ENCODE data around the gene ATP6V0E2.
"Not testable (repeated sequence)": the region's sequence is repeated elsewhere in the genome, so short reads cannot be mapped to it uniquely, and the experiment has no call there.

Gene ATP6V0E2

DNA sequence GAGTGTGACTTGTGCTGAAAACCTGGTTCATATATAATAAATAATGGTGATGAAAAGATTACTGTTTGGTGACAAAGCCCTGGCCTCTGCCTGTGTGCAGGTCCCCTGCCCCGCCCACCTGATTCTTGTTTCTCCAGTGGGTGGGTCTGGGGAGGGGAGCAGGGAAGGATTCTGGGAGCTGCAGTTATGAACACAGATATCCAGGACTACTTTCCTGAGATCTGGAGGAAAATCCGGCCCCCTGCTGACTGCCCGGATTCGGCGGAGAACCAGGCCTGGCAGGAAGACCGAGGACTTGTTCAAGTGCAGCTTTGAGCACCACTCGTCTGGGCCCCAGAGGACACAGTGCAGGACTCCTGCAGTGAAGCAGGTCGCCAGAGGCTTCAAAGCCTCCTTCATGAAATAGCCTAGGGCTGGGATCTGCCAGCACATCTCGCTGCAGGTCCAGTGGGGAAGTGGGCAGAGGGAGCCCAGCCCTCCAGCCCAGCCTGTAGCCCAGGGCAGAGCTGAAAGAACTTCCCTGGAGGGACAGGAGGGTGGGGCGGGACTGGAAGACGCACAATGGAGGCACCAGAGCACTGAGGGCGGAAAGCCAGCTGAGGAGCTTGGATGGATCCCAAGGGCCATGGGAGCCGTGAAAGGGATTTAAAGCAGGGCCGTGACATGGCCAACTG, 7.0 kb downstream of the ATP6V0E2 start:
- peak; percentile 54 for DNase-seq

- no peak for DNase-seq
Observed at GRCh38 chr7:149881328-149882247, 7.8 kb downstream of the ATP6V0E2 start.

GRCh38 chr7:149882248-149883047, 8.7 kb downstream of the ATP6V0E2 start:
- no peak for DNase-seq

GRCh38 chr7:149883048-149883438, 9.3 kb downstream of the ATP6V0E2 start:
- DNase-seq = no peak

DNA sequence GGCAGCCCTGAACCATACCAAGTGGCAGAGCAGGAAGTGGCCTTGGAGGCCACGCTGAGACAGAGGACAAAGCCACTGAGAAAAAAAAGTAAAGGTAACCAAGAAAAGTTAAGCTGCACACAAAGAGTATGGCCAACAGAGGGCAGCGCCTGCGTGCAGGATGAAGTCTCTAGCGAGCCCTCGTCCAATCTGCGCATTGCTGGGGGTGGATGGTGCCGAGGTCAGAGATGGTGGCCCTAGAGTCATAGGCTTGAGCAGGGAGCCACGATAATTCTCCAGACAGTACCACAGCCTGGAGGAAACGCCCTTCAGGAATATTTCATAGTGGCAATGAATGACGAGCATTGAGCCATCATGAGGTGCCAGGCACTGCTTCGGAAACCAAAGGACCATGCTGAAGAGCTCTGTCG, 9.7 kb downstream of the ATP6V0E2 start:
- peak; percentile 53 for DNase-seq

GRCh38 chr7:149884016-149884415, 10.2 kb downstream of the ATP6V0E2 start:
- no peak for DNase-seq

DNA sequence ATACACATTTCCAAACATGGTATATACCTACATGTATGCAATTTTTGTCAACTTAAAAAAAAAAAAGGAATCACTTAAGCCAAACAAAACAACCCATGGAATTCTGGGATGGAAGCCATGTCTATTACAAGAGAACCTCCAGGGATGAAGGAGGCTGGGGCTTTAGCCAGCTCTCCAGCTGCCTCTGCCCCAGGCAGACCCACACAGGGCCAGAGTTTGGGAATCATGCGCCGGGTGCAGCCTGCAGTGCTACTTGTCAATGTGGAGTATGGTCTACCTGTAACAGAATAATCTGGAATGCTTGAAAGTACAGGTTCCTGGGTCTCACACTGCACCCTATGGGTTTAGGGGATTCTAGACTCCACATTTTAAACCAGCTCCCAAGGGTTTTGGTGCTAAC, 10.8 kb downstream of the ATP6V0E2 start:
- DNase-seq = no peak

GRCh38 chr7:149885191-149886017, 11.6 kb downstream of the ATP6V0E2 start:
- peak; percentile 11 for DNase-seq

- no peak for DNase-seq
Observed at GRCh38 chr7:149886018-149886415, 12.2 kb downstream of the ATP6V0E2 start.

DNA sequence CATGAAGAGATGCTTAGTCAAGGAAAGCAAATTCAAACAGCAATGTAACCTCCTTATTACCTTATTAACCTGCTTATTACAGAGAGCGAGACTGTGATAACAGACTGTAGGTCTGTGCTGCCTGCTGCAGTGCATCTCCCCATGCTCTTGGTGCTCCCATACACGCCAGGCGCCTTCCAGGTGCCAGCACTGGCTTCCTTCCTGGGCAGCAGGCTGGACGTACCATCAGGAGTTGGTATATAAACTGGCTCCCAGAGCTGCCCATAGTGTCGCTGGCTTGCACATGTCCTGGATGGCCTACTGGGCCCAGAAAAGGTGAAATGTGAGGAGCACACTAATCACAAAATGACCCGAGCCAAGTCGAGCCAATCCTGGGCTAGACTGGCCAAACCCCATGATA, 13.5 kb downstream of the ATP6V0E2 start:
- DNase-seq = no peak

- DNase-seq = not testable (repeated sequence)
Observed at GRCh38 chr7:149890715-149891114, 16.9 kb downstream of the ATP6V0E2 start.

DNA sequence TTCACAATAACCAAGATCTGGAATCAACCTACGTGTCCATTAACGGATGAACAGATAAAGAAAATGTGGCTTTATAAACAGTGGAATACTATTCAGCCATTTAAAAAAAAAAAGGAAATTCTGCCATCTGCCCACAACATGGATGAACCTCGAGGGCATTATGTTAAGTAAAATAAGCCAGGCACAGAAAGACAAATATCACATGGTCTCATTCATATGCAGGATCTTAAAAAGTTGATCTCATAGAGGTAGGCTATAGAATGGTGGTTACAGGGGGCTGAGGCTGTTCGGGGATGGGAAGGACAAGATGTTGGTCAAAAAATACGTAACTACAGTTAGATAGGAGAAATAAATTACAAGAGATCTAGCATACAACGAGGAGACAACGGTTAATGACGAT, 21.2 kb downstream of the ATP6V0E2 start:
- not testable (repeated sequence) for DNase-seq

GRCh38 chr7:149907776-149908376, 34.1 kb downstream of the ATP6V0E2 start:
- DNase-seq = not testable (repeated sequence)

DNA sequence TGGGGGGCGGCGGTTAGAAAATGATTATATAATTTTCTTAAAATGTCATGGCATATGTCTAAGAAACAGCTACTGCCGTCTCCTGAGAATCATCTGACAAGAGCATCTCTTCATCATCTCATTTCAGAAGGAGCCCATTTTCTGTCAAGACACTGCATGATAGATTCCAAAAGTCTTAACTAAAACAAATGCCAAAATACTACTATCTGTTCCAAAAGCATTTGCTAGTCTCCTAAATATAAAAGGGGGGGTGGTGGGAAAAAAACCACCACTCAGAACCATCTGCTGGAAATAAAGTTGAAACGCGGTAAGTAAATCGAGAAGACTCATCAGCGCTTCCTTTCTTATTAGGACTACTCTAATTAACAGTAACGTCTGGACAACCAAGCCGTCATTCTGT, 36.5 kb downstream of the ATP6V0E2 start:
- DNase-seq = not testable (repeated sequence)

DNA sequence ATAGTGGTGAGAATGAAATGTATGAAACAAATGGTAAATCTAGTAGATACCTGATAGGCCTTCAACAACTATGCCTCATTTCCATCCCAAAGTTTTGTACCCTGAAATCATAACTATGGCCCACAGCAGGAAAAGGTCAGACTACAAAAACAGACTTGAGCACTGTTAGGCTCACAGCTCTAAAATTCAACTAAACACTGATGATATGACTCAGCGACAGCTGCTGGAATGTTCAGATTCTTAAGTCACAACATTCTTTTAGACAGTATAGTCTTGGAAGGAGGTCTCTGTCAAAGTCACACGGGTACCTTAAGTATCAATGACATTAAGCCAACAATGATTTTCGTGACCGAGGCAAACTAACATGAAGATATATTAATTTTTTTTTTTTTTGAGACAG, 38.4 kb downstream of the ATP6V0E2 start:
- not testable (repeated sequence) for DNase-seq

DNA sequence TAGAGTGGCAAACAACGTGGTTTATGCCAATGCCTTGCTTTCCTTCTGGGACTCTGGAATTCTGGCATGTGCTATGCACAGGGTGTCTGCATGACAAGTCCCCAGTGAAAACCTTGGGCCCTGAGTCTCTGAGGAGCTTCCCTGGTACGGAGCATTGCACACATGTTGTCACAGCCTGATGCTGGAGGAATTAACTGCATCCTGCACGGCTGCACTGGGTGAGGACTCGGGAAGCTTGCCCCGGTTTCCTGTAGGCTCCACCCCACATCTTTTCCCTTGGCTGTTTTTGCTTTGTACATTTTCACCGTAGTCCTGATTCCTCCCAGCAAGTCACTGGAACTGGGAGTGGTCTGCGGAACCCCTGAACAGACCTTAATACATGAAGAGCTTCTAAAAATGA, 52.6 kb downstream of the ATP6V0E2 start:
- not testable (repeated sequence) for DNase-seq

Measured in NCI-H345 (cell line).